ENCODE data around the gene RIC8B. TPM values are rescaled to one million over a fixed set of nuclear protein-coding genes. Genes with fewer than 3 reads are reported as not detected.

The RIC8B gene
- total and polyA plus RNA-seq, 2 of the 8 experiments (the other 6 are each of a cell fraction or from before 2014, with no cell fraction given), result 8.2 to 25.3 TPM

DNA sequence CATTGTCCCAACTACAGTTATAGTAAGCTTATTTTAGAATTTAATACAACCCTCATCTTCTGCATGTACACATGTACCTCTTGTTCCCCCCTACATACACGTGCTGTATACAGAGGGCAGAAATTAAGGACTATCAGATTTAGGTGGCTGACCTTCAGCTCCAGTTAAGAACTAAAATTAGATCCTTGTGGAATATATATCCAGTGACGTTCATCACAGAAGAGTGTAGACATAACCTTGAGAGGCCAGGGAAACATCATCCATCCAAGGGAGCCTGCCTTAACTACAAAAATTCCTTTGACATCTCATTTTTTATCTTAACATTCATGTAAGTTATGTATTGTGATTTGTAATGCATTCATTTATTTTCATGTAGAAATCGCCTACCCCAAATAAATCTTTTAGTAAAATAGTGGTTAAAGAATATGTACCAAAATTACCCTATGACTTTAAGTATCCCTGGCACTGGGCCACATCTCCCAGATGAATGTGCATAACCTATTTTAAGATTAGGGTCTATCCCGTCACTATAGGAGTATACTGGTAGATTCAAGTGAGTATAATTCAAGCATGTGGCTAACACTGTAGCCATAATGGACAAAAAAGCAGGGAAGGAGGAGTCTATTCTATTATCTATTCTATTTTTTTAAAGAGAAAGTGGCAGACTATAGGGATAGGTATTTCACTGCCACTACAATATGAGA is 27.5 kb downstream of the RIC8B start (continued):
- TF ChIP-seq ATF2 (IDR thresholded peaks at IDR 0.05; ENCODE audit: low read length) (no peak), TBP (IDR thresholded peaks at IDR 0.05; ENCODE audit: low read depth, low read length) (no peak)
